ENCODE measurements around the gene WSB2.

Gene WSB2

GRCh38 chr12:118061011-118061872 is at the start of gene WSB2:
WSB2 (minus strand) TSS chr12:118061179; CDS start chr12:118061048, 131 bp downstream.
- Histone ChIP-seq H3K4me1 (ENCODE audit: insufficient read depth, low read length) (peaks cover 8% of the 10 kb centered on the region), H3K9ac (ENCODE audit: low read depth, low read length) (peak within 1 kb of the TSS; percentile 97), H3K36me3 (ENCODE audit: insufficient read depth, low read length) (no peaks in the 10 kb centered on the region; the same call in 1 of the 2 replicates), H3K9me3 (ENCODE audit: control insufficient read depth, insufficient read depth, low read length) (no peaks in the 10 kb centered on the region)

DNA sequence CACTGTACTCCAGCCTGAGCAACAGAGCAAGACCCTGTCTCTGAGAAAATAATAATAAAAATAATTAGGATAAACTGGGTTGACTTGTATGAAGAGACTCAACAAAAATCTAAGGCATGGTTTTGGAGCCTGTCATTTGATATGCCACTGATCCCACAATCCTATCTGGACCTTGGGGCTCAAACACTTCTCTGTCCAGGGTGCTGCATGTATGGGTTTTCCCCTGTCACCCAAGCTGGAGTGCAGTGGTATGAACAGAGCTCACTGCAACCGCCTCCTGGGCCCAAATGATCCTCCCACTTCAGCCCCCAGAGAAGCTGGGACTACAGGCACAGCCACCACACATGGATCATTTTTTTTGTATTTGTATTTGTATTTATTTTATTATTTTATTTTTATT is 48.1 kb upstream of the WSB2 start:
- Histone ChIP-seq H3K36me3 (ENCODE audit: insufficient read depth, low read length) (no peaks in the 10 kb centered on the region), H3K4me1 (ENCODE audit: insufficient read depth, low read length) (peaks cover 4% of the 10 kb centered on the region; the same call in 1 of the 2 replicates), H3K9ac (ENCODE audit: low read depth, low read length) (no peak overlapping the region), H3K9me3 (ENCODE audit: control insufficient read depth, insufficient read depth, low read length) (peaks cover 3% of the 10 kb centered on the region; the same call in 1 of the 2 replicates)

DNA sequence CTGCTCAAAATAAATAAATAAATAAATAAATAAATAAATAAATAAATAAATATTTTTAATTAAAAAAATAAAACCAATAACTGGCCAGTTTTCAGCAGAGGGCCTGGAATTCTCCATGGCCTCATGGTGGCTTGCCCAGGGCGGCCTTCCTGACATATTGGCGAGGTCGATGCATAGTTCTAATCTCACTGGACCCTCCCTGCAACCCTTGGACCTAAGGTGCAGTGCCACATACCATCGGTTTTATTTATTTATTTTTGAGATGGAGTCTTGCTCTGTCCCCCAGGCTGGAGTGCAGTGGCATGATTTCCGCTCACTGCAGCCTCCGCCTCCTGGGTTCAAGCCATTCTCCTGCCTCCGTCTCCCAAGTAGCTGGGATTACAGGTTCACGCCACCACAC is 46.7 kb upstream of the WSB2 start:
- Histone ChIP-seq H3K9me3 (ENCODE audit: control insufficient read depth, insufficient read depth, low read length) (no peaks in the 10 kb centered on the region), H3K4me1 (ENCODE audit: insufficient read depth, low read length) (peaks cover 4% of the 10 kb centered on the region; the same call in 1 of the 2 replicates)

DNA sequence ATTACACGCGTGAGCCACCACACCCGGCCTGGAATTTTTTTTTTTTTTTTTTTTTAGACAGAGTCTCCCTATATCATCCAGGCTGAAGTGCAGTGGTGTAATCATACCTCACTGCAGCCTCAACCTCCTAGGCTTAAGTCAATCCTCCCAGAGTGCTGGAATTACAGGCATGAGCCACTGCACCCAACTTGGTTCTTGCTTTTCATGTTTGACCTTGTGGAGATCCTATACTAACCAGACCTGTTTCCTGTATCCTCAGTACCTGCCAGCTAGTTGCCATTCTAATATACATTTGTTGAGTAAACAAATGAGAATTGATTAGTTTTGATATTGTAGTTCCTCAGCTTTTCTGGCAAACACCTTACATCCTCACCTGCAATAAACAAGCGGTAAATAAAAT is 46.0 kb upstream of the WSB2 start:
- no peak overlapping the region for H3K9ac ChIP-seq (ENCODE audit: low read depth, low read length)
- H3K4me1 ChIP-seq (ENCODE audit: insufficient read depth, low read length), result peaks cover 9% of the 10 kb centered on the region; the same call in 1 of the 2 replicates
- H3K36me3 ChIP-seq (ENCODE audit: insufficient read depth, low read length), result no peaks in the 10 kb centered on the region
- no peaks in the 10 kb centered on the region for H3K9me3 ChIP-seq (ENCODE audit: control insufficient read depth, insufficient read depth, low read length)

More for the DNA sequence above, 46.7 kb upstream of the WSB2 start:
- Histone ChIP-seq H3K9ac (ENCODE audit: low read depth, low read length) (no peak overlapping the region), H3K36me3 (ENCODE audit: insufficient read depth, low read length) (no peaks in the 10 kb centered on the region)

DNA sequence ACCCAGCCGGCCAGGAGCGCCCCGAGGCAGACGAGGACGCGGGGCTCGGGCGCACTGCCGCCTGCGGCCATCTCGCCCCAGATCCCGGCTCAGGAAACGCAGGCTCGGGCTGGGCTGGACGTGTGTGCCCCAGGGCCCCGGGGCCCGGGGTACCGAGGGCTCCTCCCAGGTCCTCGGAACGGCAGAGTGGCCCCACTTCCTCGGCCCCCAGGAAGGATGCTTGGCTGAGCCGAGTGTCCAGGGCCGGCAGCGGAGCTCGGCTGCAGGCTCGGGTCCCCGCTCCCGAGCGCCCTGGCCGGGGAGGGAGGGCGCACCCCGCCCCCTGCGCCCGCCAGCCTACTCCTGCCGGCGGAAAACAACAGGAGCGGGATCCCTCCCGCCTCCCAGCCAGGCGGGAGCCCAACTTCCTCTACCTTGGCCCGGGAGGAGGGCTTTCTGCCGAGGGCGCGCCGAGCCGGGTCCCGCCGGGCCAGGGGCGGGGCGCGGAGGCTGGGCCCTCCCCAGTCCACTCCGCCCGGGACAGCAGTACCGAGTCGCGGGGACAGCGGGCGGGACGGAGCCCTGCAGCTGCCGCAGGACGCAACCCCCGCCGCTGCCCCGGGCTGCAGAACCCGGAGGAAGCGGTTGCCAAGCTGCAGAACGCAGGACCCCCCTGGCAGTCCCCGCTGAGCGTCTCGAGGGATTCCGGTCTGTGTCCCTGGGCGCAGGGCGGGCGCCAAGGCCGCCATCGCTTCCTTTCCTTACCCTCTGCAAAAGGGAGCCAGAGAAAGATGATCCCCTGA is 42.8 kb upstream of the WSB2 start, which contains the start of gene VSIG10:
VSIG10 (minus strand) TSS at position 411 of the 782 bp plus-strand sequence; CDS start at position 71, 340 bp downstream.
- H3K4me1 ChIP-seq (ENCODE audit: insufficient read depth, low read length), result peaks cover 9% of the 10 kb centered on the region; the same call in 1 of the 2 replicates
- peaks cover 5% of the 10 kb centered on the region; the same call in 1 of the 2 replicates for H3K36me3 ChIP-seq (ENCODE audit: insufficient read depth, low read length)
- H3K9ac ChIP-seq (ENCODE audit: low read depth, low read length), result peak within 1 kb of the TSS; percentile 91
- H3K9me3 ChIP-seq (ENCODE audit: control insufficient read depth, insufficient read depth, low read length), result no peaks in the 10 kb centered on the region

GRCh38 chr12:118103201-118103600 is 42.2 kb upstream of the WSB2 start:
- Histone ChIP-seq H3K9ac (ENCODE audit: low read depth, low read length) (peak overlapping the region; percentile 91), H3K9me3 (ENCODE audit: control insufficient read depth, insufficient read depth, low read length) (no peaks in the 10 kb centered on the region), H3K4me1 (ENCODE audit: insufficient read depth, low read length) (peaks cover 12% of the 10 kb centered on the region; the same call in 1 of the 2 replicates), H3K36me3 (ENCODE audit: insufficient read depth, low read length) (peaks cover 5% of the 10 kb centered on the region; the same call in 1 of the 2 replicates)

DNA sequence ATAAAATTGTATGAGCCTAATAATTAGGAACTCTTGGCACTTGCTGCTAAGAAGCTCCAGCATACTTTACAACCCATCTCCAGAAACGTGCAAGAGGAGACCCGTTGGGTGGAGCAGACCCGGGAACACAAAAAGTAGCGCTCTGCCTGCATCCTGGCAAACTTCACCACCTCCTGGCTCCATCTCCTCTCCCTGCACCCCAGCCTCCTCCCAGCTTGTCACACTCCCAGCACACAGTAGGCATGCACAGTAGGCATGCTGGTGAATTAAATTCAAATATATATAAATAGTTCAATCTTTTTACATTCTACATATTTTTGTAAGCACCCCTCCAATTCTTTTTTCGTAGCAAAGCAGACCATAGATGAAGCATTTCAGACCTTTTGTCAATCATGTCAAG is 41.6 kb upstream of the WSB2 start:
- Histone ChIP-seq H3K9me3 (ENCODE audit: control insufficient read depth, insufficient read depth, low read length) (no peaks in the 10 kb centered on the region), H3K36me3 (ENCODE audit: insufficient read depth, low read length) (peaks cover 5% of the 10 kb centered on the region; the same call in 1 of the 2 replicates), H3K4me1 (ENCODE audit: insufficient read depth, low read length) (peaks cover 12% of the 10 kb centered on the region; the same call in 1 of the 2 replicates), H3K9ac (ENCODE audit: low read depth, low read length) (peak overlapping the region; percentile 91)

DNA sequence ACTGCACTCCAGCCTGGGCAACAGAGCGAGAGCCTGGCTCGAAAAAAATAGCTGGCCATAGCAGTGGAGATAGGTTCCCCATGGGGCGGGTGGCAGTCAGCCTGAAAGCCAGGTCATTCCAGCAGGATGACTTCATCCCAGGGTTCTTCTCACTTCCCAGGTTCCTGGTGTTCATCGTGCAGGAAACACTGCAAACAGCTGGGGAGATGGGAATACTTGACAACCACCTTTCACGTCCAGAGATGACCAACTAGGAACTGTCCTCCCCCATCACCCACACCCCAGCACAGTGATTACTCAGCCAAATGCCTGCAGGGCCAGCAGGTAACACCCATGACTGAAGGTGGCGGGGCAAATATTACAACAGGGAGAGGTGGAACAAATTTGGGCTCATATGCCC is 41.1 kb upstream of the WSB2 start:
- peaks cover 5% of the 10 kb centered on the region; the same call in 1 of the 2 replicates for H3K36me3 ChIP-seq (ENCODE audit: insufficient read depth, low read length)
- peaks cover 9% of the 10 kb centered on the region; the same call in 1 of the 2 replicates for H3K4me1 ChIP-seq (ENCODE audit: insufficient read depth, low read length)
- no peaks in the 10 kb centered on the region for H3K9me3 ChIP-seq (ENCODE audit: control insufficient read depth, insufficient read depth, low read length)
- H3K9ac ChIP-seq (ENCODE audit: low read depth, low read length), result peak overlapping the region; percentile 91

GRCh38 chr12:118101051-118101450 is 40.1 kb upstream of the WSB2 start:
- no peak overlapping the region for H3K9ac ChIP-seq (ENCODE audit: low read depth, low read length)
- H3K9me3 ChIP-seq (ENCODE audit: control insufficient read depth, insufficient read depth, low read length), result no peaks in the 10 kb centered on the region
- peaks cover 5% of the 10 kb centered on the region; the same call in 1 of the 2 replicates for H3K36me3 ChIP-seq (ENCODE audit: insufficient read depth, low read length)
- H3K4me1 ChIP-seq (ENCODE audit: insufficient read depth, low read length), result peaks cover 8% of the 10 kb centered on the region; the same call in 1 of the 2 replicates

GRCh38 chr12:118098911-118099671 is 38.1 kb upstream of the WSB2 start:
- H3K9ac ChIP-seq (ENCODE audit: low read depth, low read length), result no peak overlapping the region

DNA sequence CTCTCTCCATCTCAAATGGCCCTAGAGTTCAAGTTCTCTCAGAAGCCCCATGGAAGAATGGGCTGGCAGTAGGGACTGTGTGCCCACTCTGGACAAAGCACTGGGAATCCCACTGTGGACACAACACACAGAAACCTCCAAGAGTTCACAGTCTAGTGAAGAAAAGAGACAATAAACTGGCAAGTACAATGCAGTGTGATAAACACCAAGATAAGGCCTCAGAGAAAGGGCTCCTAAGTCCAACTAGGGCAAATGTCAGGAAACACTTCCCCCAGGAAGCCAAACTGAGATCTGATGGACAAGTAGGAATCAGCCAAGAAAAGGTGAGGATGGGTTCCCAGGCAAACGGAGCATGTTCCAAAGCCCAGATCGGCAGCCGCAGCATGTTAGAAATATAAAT is 37.4 kb upstream of the WSB2 start:
- Histone ChIP-seq H3K9ac (ENCODE audit: low read depth, low read length) (no peak overlapping the region), H3K36me3 (ENCODE audit: insufficient read depth, low read length) (peaks cover 8% of the 10 kb centered on the region; the same call in 1 of the 2 replicates), H3K9me3 (ENCODE audit: control insufficient read depth, insufficient read depth, low read length) (no peaks in the 10 kb centered on the region)

More at GRCh38 chr12:118098911-118099671, 38.1 kb upstream of the WSB2 start:
- Histone ChIP-seq H3K4me1 (ENCODE audit: insufficient read depth, low read length) (peaks cover 8% of the 10 kb centered on the region; the same call in 1 of the 2 replicates), H3K36me3 (ENCODE audit: insufficient read depth, low read length) (peaks cover 8% of the 10 kb centered on the region; the same call in 1 of the 2 replicates), H3K9me3 (ENCODE audit: control insufficient read depth, insufficient read depth, low read length) (no peaks in the 10 kb centered on the region)

DNA sequence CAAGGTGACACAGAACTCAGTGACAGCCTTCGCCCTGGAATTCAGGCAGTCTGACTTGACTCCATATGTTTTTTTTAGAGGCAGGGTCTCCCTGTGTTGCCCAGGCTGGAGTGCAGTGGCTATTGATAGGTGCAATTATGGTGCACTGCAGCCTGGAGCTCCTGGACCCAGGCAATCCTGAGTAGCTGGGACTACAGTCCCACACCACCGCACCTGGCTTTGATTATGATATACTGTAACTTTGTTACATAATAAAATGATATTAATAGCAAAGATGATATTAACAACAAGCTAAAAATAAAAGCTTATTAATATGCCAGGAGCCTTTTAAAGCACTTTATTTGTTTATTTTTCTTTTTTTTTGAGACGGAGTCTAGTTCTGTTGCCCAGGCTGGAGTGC is 33.1 kb upstream of the WSB2 start:
- Histone ChIP-seq H3K9ac (ENCODE audit: low read depth, low read length) (no peak overlapping the region), H3K36me3 (ENCODE audit: insufficient read depth, low read length) (peaks cover 7% of the 10 kb centered on the region; the same call in 1 of the 2 replicates)

More for the DNA sequence above, 37.4 kb upstream of the WSB2 start:
- H3K4me1 ChIP-seq (ENCODE audit: insufficient read depth, low read length), result peaks cover 8% of the 10 kb centered on the region; the same call in 1 of the 2 replicates

DNA sequence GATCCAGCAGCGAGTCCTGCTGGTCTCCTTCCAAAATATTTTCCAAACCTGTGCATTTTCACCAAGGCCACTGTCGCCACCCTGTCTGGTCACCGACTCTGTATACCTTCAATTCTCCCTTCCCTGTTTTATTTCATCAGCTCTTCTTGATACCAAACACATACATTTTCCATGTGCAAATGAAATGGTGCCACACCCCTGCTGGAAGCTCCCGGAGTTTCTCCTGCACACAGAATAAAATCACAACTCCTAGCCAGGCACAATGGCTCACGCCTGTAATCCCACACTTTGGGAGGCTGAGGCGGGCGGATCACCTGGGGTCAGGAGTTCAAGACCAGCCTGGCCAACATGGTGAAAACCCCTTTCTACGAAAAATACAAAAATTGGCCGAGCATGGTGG is 28.8 kb upstream of the WSB2 start:
- no peaks in the 10 kb centered on the region for H3K9me3 ChIP-seq (ENCODE audit: control insufficient read depth, insufficient read depth, low read length)
- H3K4me1 ChIP-seq (ENCODE audit: insufficient read depth, low read length), result no peaks in the 10 kb centered on the region
- peaks cover 7% of the 10 kb centered on the region; the same call in 1 of the 2 replicates for H3K36me3 ChIP-seq (ENCODE audit: insufficient read depth, low read length)
- no peak overlapping the region for H3K9ac ChIP-seq (ENCODE audit: low read depth, low read length)

More for the DNA sequence above, 33.1 kb upstream of the WSB2 start:
- H3K9me3 ChIP-seq (ENCODE audit: control insufficient read depth, insufficient read depth, low read length), result no peaks in the 10 kb centered on the region
- peaks cover 3% of the 10 kb centered on the region; the same call in 1 of the 2 replicates for H3K4me1 ChIP-seq (ENCODE audit: insufficient read depth, low read length)
